ENCODE data around the gene CELA1.

CELA1 gene

GRCh38 chr12:51361161-51362016, 14.9 kb upstream of the CELA1 start:
- Histone ChIP-seq H3K27ac (ENCODE audit: low read depth, low read length, severe bottlenecking) (no peak overlapping the region), H3K4me1 (ENCODE audit: control insufficient read depth, insufficient read depth, low read length, poor library complexity, severe bottlenecking) (no peaks in the 10 kb centered on the region), H3K36me3 (ENCODE audit: control insufficient read depth, insufficient read depth, low read length) (peaks cover 5% of the 10 kb centered on the region), H3K9me3 (ENCODE audit: control insufficient read depth, low read length) (no peaks in the 10 kb centered on the region), H3K4me3 (ENCODE audit: extremely low read depth, insufficient read depth, low read length, poor library complexity, severe bottlenecking) (no peak overlapping the region)
- 84 to 88% methylated on average over 8 of the region's 8 CpGs for WGBS, 2 experiments (ENCODE audit: insufficient coverage in 2 of 2)

- Histone ChIP-seq H3K9me3 (ENCODE audit: control insufficient read depth, low read length) (no peaks in the 10 kb centered on the region), H3K4me3 (ENCODE audit: extremely low read depth, insufficient read depth, low read length, poor library complexity, severe bottlenecking) (no peak overlapping the region), H3K36me3 (ENCODE audit: control insufficient read depth, insufficient read depth, low read length) (peaks cover 5% of the 10 kb centered on the region), H3K27ac (ENCODE audit: low read depth, low read length, severe bottlenecking) (no peak overlapping the region), H3K4me1 (ENCODE audit: control insufficient read depth, insufficient read depth, low read length, poor library complexity, severe bottlenecking) (no peaks in the 10 kb centered on the region)
- WGBS, 2 experiments (ENCODE audit: insufficient coverage in 2 of 2), result 92% methylated on average over 2 of the region's 2 CpGs; no CpG with 5 or more reads in 1 of the 2 experiments
These were observed 13.8 kb upstream of the CELA1 start for GRCh38 chr12:51360315-51360714.

GRCh38 chr12:51359851-51360250, 13.4 kb upstream of the CELA1 start:
- Histone ChIP-seq H3K27ac (ENCODE audit: low read depth, low read length, severe bottlenecking) (no peak overlapping the region), H3K36me3 (ENCODE audit: control insufficient read depth, insufficient read depth, low read length) (peaks cover 5% of the 10 kb centered on the region), H3K4me1 (ENCODE audit: control insufficient read depth, insufficient read depth, low read length, poor library complexity, severe bottlenecking) (no peaks in the 10 kb centered on the region), H3K9me3 (ENCODE audit: control insufficient read depth, low read length) (no peaks in the 10 kb centered on the region), H3K4me3 (ENCODE audit: extremely low read depth, insufficient read depth, low read length, poor library complexity, severe bottlenecking) (no peak overlapping the region)
- 88 to 90% methylated on average over 1 to 3 of the region's 4 CpGs for whole genome bisulfite sequencing, 2 experiments (ENCODE audit: insufficient coverage in 2 of 2)

GRCh38 chr12:51358496-51358895, 12.0 kb upstream of the CELA1 start:
- no peaks in the 10 kb centered on the region for H3K4me1 ChIP-seq (ENCODE audit: control insufficient read depth, insufficient read depth, low read length, poor library complexity, severe bottlenecking)
- H3K36me3 ChIP-seq (ENCODE audit: control insufficient read depth, insufficient read depth, low read length), result peaks cover 5% of the 10 kb centered on the region
- H3K27ac ChIP-seq (ENCODE audit: low read depth, low read length, severe bottlenecking), result no peak overlapping the region
- 91 to 96% methylated on average over 7 to 8 of the region's 8 CpGs for WGBS, 2 experiments (ENCODE audit: insufficient coverage in 2 of 2)
- H3K4me3 ChIP-seq (ENCODE audit: extremely low read depth, insufficient read depth, low read length, poor library complexity, severe bottlenecking), result no peak overlapping the region
- H3K9me3 ChIP-seq (ENCODE audit: control insufficient read depth, low read length), result no peaks in the 10 kb centered on the region

GRCh38 chr12:51357374-51358047, 11.0 kb upstream of the CELA1 start:
- Histone ChIP-seq H3K9me3 (ENCODE audit: control insufficient read depth, low read length) (no peaks in the 10 kb centered on the region), H3K4me3 (ENCODE audit: extremely low read depth, insufficient read depth, low read length, poor library complexity, severe bottlenecking) (no peak overlapping the region), H3K27ac (ENCODE audit: low read depth, low read length, severe bottlenecking) (no peak overlapping the region), H3K36me3 (ENCODE audit: control insufficient read depth, insufficient read depth, low read length) (peaks cover 5% of the 10 kb centered on the region), H3K4me1 (ENCODE audit: control insufficient read depth, insufficient read depth, low read length, poor library complexity, severe bottlenecking) (no peaks in the 10 kb centered on the region)
- 89 to 90% methylated on average over 8 to 9 of the region's 10 CpGs for WGBS, 2 experiments (ENCODE audit: insufficient coverage in 2 of 2)

GRCh38 chr12:51351913-51352532, 5.5 kb upstream of the CELA1 start:
- no peaks in the 10 kb centered on the region for H3K9me3 ChIP-seq (ENCODE audit: control insufficient read depth, low read length)
- peaks cover 4% of the 10 kb centered on the region for H3K4me1 ChIP-seq (ENCODE audit: control insufficient read depth, insufficient read depth, low read length, poor library complexity, severe bottlenecking)
- H3K27ac ChIP-seq (ENCODE audit: low read depth, low read length, severe bottlenecking), result no peak overlapping the region
- WGBS, 2 experiments (ENCODE audit: insufficient coverage in 2 of 2), result 32 to 34% methylated on average over 8 of the region's 11 CpGs
- no peaks in the 10 kb centered on the region for H3K36me3 ChIP-seq (ENCODE audit: control insufficient read depth, insufficient read depth, low read length)
- H3K4me3 ChIP-seq (ENCODE audit: extremely low read depth, insufficient read depth, low read length, poor library complexity, severe bottlenecking), result no peak overlapping the region

- H3K4me1 ChIP-seq (ENCODE audit: control insufficient read depth, insufficient read depth, low read length, poor library complexity, severe bottlenecking), result peaks cover 16% of the 10 kb centered on the region
- H3K27ac ChIP-seq (ENCODE audit: low read depth, low read length, severe bottlenecking), result no peak overlapping the region
- H3K9me3 ChIP-seq (ENCODE audit: control insufficient read depth, low read length), result no peaks in the 10 kb centered on the region
- 86 to 97% methylated on average over 4 of the region's 5 CpGs for WGBS, 2 experiments (ENCODE audit: insufficient coverage in 2 of 2)
- H3K36me3 ChIP-seq (ENCODE audit: control insufficient read depth, insufficient read depth, low read length), result no peaks in the 10 kb centered on the region
- no peak overlapping the region for H3K4me3 ChIP-seq (ENCODE audit: extremely low read depth, insufficient read depth, low read length, poor library complexity, severe bottlenecking)
These were observed 2.5 kb upstream of the CELA1 start for GRCh38 chr12:51349026-51349425.

GRCh38 chr12:51348116-51348515, 1.6 kb upstream of the CELA1 start:
- H3K9me3 ChIP-seq (ENCODE audit: control insufficient read depth, low read length), result no peaks in the 10 kb centered on the region
- peaks cover 16% of the 10 kb centered on the region for H3K4me1 ChIP-seq (ENCODE audit: control insufficient read depth, insufficient read depth, low read length, poor library complexity, severe bottlenecking)
- H3K36me3 ChIP-seq (ENCODE audit: control insufficient read depth, insufficient read depth, low read length), result no peaks in the 10 kb centered on the region
- no peak overlapping the region for H3K27ac ChIP-seq (ENCODE audit: low read depth, low read length, severe bottlenecking)
- WGBS, 2 experiments (ENCODE audit: insufficient coverage in 2 of 2), result 88 to 89% methylated on average over 3 to 4 of the region's 4 CpGs
- no peak overlapping the region for H3K4me3 ChIP-seq (ENCODE audit: extremely low read depth, insufficient read depth, low read length, poor library complexity, severe bottlenecking)

- Histone ChIP-seq H3K36me3 (ENCODE audit: control insufficient read depth, insufficient read depth, low read length) (no peaks in the 10 kb centered on the region), H3K9me3 (ENCODE audit: control insufficient read depth, low read length) (no peaks in the 10 kb centered on the region), H3K4me3 (ENCODE audit: extremely low read depth, insufficient read depth, low read length, poor library complexity, severe bottlenecking) (no peak overlapping the region), H3K4me1 (ENCODE audit: control insufficient read depth, insufficient read depth, low read length, poor library complexity, severe bottlenecking) (peaks cover 12% of the 10 kb centered on the region), H3K27ac (ENCODE audit: low read depth, low read length, severe bottlenecking) (no peak overlapping the region)
- 57 to 58% methylated on average over 7 of the region's 7 CpGs for WGBS, 2 experiments (ENCODE audit: insufficient coverage in 2 of 2)
These were observed 798 bp downstream of the CELA1 start for GRCh38 chr12:51345681-51346080.

GRCh38 chr12:51343201-51343600, 3.3 kb downstream of the CELA1 start:
- Histone ChIP-seq H3K36me3 (ENCODE audit: control insufficient read depth, insufficient read depth, low read length) (no peaks in the 10 kb centered on the region), H3K27ac (ENCODE audit: low read depth, low read length, severe bottlenecking) (no peak overlapping the region), H3K4me1 (ENCODE audit: control insufficient read depth, insufficient read depth, low read length, poor library complexity, severe bottlenecking) (peaks cover 12% of the 10 kb centered on the region), H3K4me3 (ENCODE audit: extremely low read depth, insufficient read depth, low read length, poor library complexity, severe bottlenecking) (no peak overlapping the region), H3K9me3 (ENCODE audit: control insufficient read depth, low read length) (no peaks in the 10 kb centered on the region)
- WGBS, 2 experiments (ENCODE audit: insufficient coverage in 2 of 2), result 93 to 100% methylated on average over 2 of the region's 2 CpGs

Data from mesodermal cell (in vitro differentiated cells).